NB4 (cell line): ENCODE measurements around the gene PCDHGB2.
"Not testable (repeated sequence)": the region's sequence is repeated elsewhere in the genome, so short reads cannot be mapped to it uniquely, and the experiment has no call there.

Experiments used
- CTCF ChIP-seq: IDR thresholded peaks from one replicate; pipeline ENCODE4 v1.5.1; 2012; ENCODE audit warnings: low read depth, low read length
- MYC ChIP-seq: IDR thresholded peaks from 2 replicates; pipeline ENCODE4 v1.6.1; 2011; ENCODE audit warnings: low read depth, low read length
- POLR2A ChIP-seq: IDR thresholded peaks from 2 replicates; pipeline ENCODE4 v1.6.1; 2011; ENCODE audit warnings: mild to moderate bottlenecking; ENCODE audit not compliant: insufficient read length; ENCODE audit errors: extremely low read depth
- TF ChIP-seq, protein P1 (sequence below): IDR thresholded peaks from 2 replicates; pipeline ENCODE4 v1.6.1; 2011; ENCODE audit warnings: low read depth, low read length

DNA sequence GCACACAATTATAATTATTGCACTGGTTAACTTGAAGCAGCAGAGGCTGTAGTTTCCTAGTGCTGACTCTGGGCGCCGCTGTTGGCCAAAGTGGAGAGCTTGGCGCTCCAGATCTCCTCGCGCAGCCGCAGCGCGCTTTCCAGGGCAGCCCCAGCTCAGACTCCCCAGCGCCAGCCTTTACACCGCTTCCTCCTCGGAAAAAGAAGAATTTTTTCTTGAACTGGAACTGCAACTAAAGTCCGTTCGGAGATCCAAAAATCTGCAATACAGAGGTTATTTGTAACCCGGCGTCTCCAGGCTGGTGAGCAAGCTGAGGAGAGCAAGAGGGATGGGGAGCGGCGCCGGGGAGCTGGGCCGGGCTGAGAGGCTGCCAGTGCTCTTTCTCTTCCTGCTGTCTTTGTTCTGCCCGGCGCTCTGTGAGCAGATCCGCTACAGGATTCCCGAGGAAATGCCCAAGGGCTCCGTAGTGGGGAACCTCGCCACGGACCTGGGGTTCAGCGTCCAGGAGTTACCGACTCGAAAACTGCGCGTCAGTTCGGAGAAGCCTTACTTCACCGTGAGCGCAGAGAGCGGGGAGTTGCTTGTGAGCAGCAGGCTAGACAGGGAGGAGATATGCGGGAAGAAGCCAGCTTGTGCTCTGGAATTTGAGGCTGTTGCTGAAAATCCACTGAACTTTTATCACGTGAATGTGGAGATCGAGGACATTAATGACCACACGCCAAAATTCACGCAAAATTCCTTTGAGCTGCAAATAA, 27.9 kb downstream of the PCDHGB2 start, which contains the start of gene PCDHGB4:
- not testable (repeated sequence) for TF ChIP-seq CTCF, POLR2A, MYC
- TF ChIP-seq, protein P1, sequence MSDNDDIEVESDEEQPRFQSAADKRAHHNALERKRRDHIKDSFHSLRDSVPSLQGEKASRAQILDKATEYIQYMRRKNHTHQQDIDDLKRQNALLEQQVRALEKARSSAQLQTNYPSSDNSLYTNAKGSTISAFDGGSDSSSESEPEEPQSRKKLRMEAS, result not testable (repeated sequence)
